SK-N-SH (cell line): ENCODE measurements around the gene ADGRB2. TPM values are rescaled to one million over a fixed set of nuclear protein-coding genes. Genes with fewer than 3 reads are reported as not detected.

Source experiments
- CTCF ChIA-PET: fragments of 300-600, 350-600 bp; formaldehyde crosslinking; extraction: SDS; loops from one replicate; lab custom pipeline; 2021; lab: Yijun Ruan, JAX
- POLR2A ChIA-PET: fragments of 350-600 bp; sonication (Branson Sonifier 250); formaldehyde crosslinking; extraction: SDS; loops from one replicate; lab custom pipeline; 2020; ENCODE audit warnings: antibody characterized with exemption, inconsistent platforms; lab: Yijun Ruan, JAX
- DNase-seq: peaks from one replicate; pipeline ENCODE4 v3.0.0; 2012
- H2AFZ ChIP-seq: fragments of 200-600 bp; sonication (generic); 2 replicates; pipeline ENCODE4 v1.8.1; 2016; ENCODE audit warnings: antibody characterized with exemption, mild to moderate bottlenecking, low read depth
- H3F3A ChIP-seq: fragments of 200-600 bp; sonication (generic); replicated peaks from 2 replicates; pipeline ENCODE3; 2016; ENCODE audit warnings: antibody characterized with exemption, mild to moderate bottlenecking; ENCODE audit not compliant: insufficient read depth
- H3K27ac ChIP-seq, 2 experiments: fragments of 200-500 bp in 1 of 2; fragments of 200-600 bp in 1 of 2; sonication (Bioruptor generic) in 1 of 2; sonication (generic), shearing (Covaris generic) in 1 of 2; 2 replicates each; pipeline versions ENCODE4 v1.5.1 to v1.6.1; 2014 to 2016; ENCODE audit warnings: low read depth in 2 of 2, inconsistent platforms in 1 of 2, low read length in 1 of 2, mild to moderate bottlenecking in 1 of 2, mixed read lengths in 1 of 2
- H3K27me3 ChIP-seq: fragments of 200-600 bp; sonication (generic), shearing (Covaris generic); 2 replicates; pipeline ENCODE4 v1.6.1; 2016; ENCODE audit warnings: mixed run types; ENCODE audit not compliant: insufficient read depth
- H3K36me3 ChIP-seq, 2 experiments: fragments of 200-500 bp in 1 of 2; fragments of 200-600 bp in 1 of 2; sonication (Bioruptor generic) in 1 of 2; sonication (generic) in 1 of 2; replicated peaks in 1 of 2; 2 replicates each; pipeline versions ENCODE3 to v1.5.1; 2014 to 2016; ENCODE audit warnings: low read length in 1 of 2, mild to moderate bottlenecking in 1 of 2; ENCODE audit not compliant: insufficient read depth in 2 of 2, control insufficient read depth in 1 of 2
- H3K4me1 ChIP-seq, 2 experiments: fragments of 200-500 bp in 1 of 2; fragments of 200-600 bp in 1 of 2; sonication (Bioruptor generic) in 1 of 2; sonication (generic), shearing (Covaris generic) in 1 of 2; 2 replicates each; pipeline versions ENCODE4 v1.5.1 to v1.6.1; 2014 to 2016; ENCODE audit warnings: low read depth in 1 of 2, low read length in 1 of 2, mixed run types in 1 of 2; ENCODE audit not compliant: insufficient read depth in 2 of 2, control insufficient read depth in 1 of 2
- H3K4me2 ChIP-seq: fragments of 200-600 bp; sonication (generic), shearing (Covaris generic); 2 replicates; pipeline ENCODE4 v1.6.1; 2017; ENCODE audit warnings: mixed run types
- H3K4me3 ChIP-seq, 2 experiments: fragments of 200-500 bp in 1 of 2; fragments of 200-600 bp in 1 of 2; sonication (Bioruptor generic) in 1 of 2; sonication (generic), shearing (Covaris generic) in 1 of 2; 2 replicates each; pipeline versions ENCODE4 v1.5.1 to v1.8.1; 2014 to 2016; ENCODE audit warnings: low read depth in 2 of 2, inconsistent platforms in 1 of 2, low read length in 1 of 2, mild to moderate bottlenecking in 1 of 2, mixed read lengths in 1 of 2, moderate library complexity in 1 of 2
- H3K79me2 ChIP-seq: fragments of 200-600 bp; sonication (generic); 2 replicates; pipeline ENCODE4 v1.8.1; 2017; ENCODE audit warnings: mild to moderate bottlenecking; ENCODE audit not compliant: insufficient read depth
- H3K9ac ChIP-seq: fragments of 200-600 bp; sonication (generic); 2 replicates; pipeline ENCODE4 v1.6.1; 2017; ENCODE audit warnings: mixed run types
- H3K9me2 ChIP-seq: fragments of 200-600 bp; sonication (generic); 2 replicates; pipeline ENCODE4 v1.6.1; 2017; ENCODE audit warnings: mixed run types
- H3K9me3 ChIP-seq: fragments of 200-600 bp; sonication (generic); 2 replicates; pipeline ENCODE4 v1.6.1; 2017; ENCODE audit warnings: mixed run types, mild to moderate bottlenecking, moderate library complexity
- H4K20me1 ChIP-seq: fragments of 200-600 bp; sonication (generic); 2 replicates; pipeline ENCODE4 v1.6.1; 2017; ENCODE audit warnings: mild to moderate bottlenecking, mixed run types; ENCODE audit not compliant: insufficient read depth
- CHD2 ChIP-seq: fragments of 150-350 bp; IDR thresholded peaks from 2 replicates; pipeline ENCODE4 v1.6.1; 2018; ENCODE audit warnings: low read length; ENCODE audit not compliant: partially characterized antibody
- ELF1 ChIP-seq: IDR thresholded peaks from 2 replicates; pipeline ENCODE4 v1.4.0; 2012
- EZH2phosphoT487 ChIP-seq: fragments of 200-600 bp; sonication (generic); IDR thresholded peaks from 2 replicates; pipeline ENCODE4 v1.6.1; 2017; ENCODE audit warnings: low read depth, mixed run types, mild to moderate bottlenecking, antibody characterized with exemption, moderate library complexity, borderline replicate concordance
- FOSL2 ChIP-seq: IDR thresholded peaks from 2 replicates; pipeline ENCODE4 v1.4.0; 2012; ENCODE audit warnings: low read depth, mild to moderate bottlenecking, moderate library complexity, borderline replicate concordance
- FOXJ3 ChIP-seq: sonication (generic); formaldehyde crosslinking; IDR thresholded peaks from 2 replicates; pipeline ENCODE4 v1.5.1; 2020; ENCODE audit warnings: mild to moderate bottlenecking, missing genetic modification reagents
- FOXM1 ChIP-seq: IDR thresholded peaks from 2 replicates; pipeline ENCODE4 v1.4.0; 2012; ENCODE audit warnings: low read depth, mild to moderate bottlenecking
- GABPA ChIP-seq: IDR thresholded peaks from 2 replicates; pipeline ENCODE4 v1.4.0; 2012; ENCODE audit warnings: low read depth, mild to moderate bottlenecking
- GATA2 ChIP-seq: sonication (generic); formaldehyde crosslinking; IDR thresholded peaks from 2 replicates; pipeline ENCODE4 v1.5.0; 2020; ENCODE audit warnings: mild to moderate bottlenecking, missing genetic modification reagents
- IRF3 ChIP-seq: fragments of 150-350 bp; IDR thresholded peaks from 2 replicates; pipeline ENCODE4 v1.6.1; 2016; ENCODE audit warnings: mild to moderate bottlenecking, low read depth, low read length
- JUND ChIP-seq: IDR thresholded peaks from 2 replicates; pipeline ENCODE4 v1.4.0; 2012
- MXI1 ChIP-seq: IDR thresholded peaks from 2 replicates; pipeline ENCODE4 v1.6.1; 2012; ENCODE audit warnings: mild to moderate bottlenecking, low read depth, low read length, improper control_type of control experiment
- NRF1 ChIP-seq: IDR thresholded peaks from 2 replicates; pipeline ENCODE4 v1.6.1; 2012; ENCODE audit warnings: low read depth, mild to moderate bottlenecking, low read length
- RCOR1 ChIP-seq: fragments of 150-350 bp; IDR thresholded peaks from 2 replicates; pipeline ENCODE4 v1.6.1; 2017; ENCODE audit warnings: antibody characterized with exemption, low read length
- RXRA ChIP-seq: IDR thresholded peaks from 2 replicates; pipeline ENCODE4 v1.4.0; 2012; ENCODE audit warnings: low read depth, mild to moderate bottlenecking, borderline replicate concordance
- SMC3 ChIP-seq: IDR thresholded peaks from 2 replicates; pipeline ENCODE4 v1.6.1; 2012; ENCODE audit warnings: low read depth, low read length, improper control_type of control experiment
- TEAD4 ChIP-seq: IDR thresholded peaks from 2 replicates; pipeline ENCODE4 v1.4.0; 2012; ENCODE audit warnings: mild to moderate bottlenecking, borderline replicate concordance; ENCODE audit not compliant: insufficient read depth
- USF2 ChIP-seq: fragments of 150-350 bp; IDR thresholded peaks from 2 replicates; pipeline ENCODE4 v1.6.1; 2017; ENCODE audit warnings: antibody characterized with exemption, low read length, low read depth, borderline replicate concordance
- WGBS: methylation state at CpG from one replicate; pipeline ENCODE4 v1.1.6; 2017; ENCODE audit warnings: low lambda C conversion rate; 5-methylcytosine and 5-hydroxymethylcytosine counted together
- polyA plus RNA-seq, 3 experiments: library from polyadenylated mRNA; depleted of rRNA; stranded (reverse); fragments of >200 nt; gene quantifications; 2 replicates each; pipeline ENCODE4 v1.2.3, GENCODE V29; 2012
- TF ChIP-seq, protein P1 (sequence below): IDR thresholded peaks from 2 replicates; pipeline ENCODE4 v1.4.0; 2012; ENCODE audit warnings: low read depth
- TF ChIP-seq, protein P2 (sequence below): IDR thresholded peaks from 2 replicates; pipeline ENCODE4 v1.4.0; 2012; ENCODE audit warnings: low read depth, borderline replicate concordance
- TF ChIP-seq, protein P3 (sequence below): fragments of 200-600 bp; sonication (generic); IDR thresholded peaks from 2 replicates; pipeline ENCODE4 v1.6.1; 2017; ENCODE audit warnings: antibody characterized with exemption, mild to moderate bottlenecking, moderate library complexity
- TF ChIP-seq, protein P4 (sequence below): IDR thresholded peaks from 2 replicates; pipeline ENCODE4 v1.6.1; 2012; ENCODE audit warnings: mild to moderate bottlenecking, low read depth, low read length, moderate library complexity

The ADGRB2 gene
- polyA plus RNA-seq, 1 of the 3 experiments (the other 2 are of a cell fraction): 13.0 TPM

GRCh38 chr1:31762726-31763670, 1.1 kb downstream of the ADGRB2 start:
- POLR2A ChIA-PET: interaction anchor here (0.9 to 6.5 kb wide), 7 partner anchors 9 to 118 kb away, joined by 3 to 58 read pairs (median 4); partner anchors contain the start of gene PEF1
- DNase-seq: peak; percentile 97
- WGBS: 2% methylated on average over 28 of the region's 60 CpGs
- TF ChIP-seq MXI1: peak; percentile 73
- TF ChIP-seq CHD2: peak; percentile 67
- TF ChIP-seq, protein P1, sequence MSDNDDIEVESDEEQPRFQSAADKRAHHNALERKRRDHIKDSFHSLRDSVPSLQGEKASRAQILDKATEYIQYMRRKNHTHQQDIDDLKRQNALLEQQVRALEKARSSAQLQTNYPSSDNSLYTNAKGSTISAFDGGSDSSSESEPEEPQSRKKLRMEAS: no peak; the same call in 1 of the 2 replicates
- TF ChIP-seq USF2: no peak
- TF ChIP-seq NRF1: no peak
- peak; percentile 72; the same call in 1 of the 2 replicates for TF ChIP-seq SMC3
- no peak for TF ChIP-seq FOSL2
- TF ChIP-seq GATA2 (CRISPR knock-in tag): no peak
- no peak for TF ChIP-seq RCOR1
- TF ChIP-seq, protein P2, sequence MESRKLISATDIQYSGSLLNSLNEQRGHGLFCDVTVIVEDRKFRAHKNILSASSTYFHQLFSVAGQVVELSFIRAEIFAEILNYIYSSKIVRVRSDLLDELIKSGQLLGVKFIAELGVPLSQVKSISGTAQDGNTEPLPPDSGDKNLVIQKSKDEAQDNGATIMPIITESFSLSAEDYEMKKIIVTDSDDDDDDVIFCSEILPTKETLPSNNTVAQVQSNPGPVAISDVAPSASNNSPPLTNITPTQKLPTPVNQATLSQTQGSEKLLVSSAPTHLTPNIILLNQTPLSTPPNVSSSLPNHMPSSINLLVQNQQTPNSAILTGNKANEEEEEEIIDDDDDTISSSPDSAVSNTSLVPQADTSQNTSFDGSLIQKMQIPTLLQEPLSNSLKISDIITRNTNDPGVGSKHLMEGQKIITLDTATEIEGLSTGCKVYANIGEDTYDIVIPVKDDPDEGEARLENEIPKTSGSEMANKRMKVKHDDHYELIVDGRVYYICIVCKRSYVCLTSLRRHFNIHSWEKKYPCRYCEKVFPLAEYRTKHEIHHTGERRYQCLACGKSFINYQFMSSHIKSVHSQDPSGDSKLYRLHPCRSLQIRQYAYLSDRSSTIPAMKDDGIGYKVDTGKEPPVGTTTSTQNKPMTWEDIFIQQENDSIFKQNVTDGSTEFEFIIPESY: no peak
- no peak for TF ChIP-seq EZH2phosphoT487
- no peak for TF ChIP-seq ELF1
- TF ChIP-seq TEAD4: no peak
- TF ChIP-seq, protein P3, sequence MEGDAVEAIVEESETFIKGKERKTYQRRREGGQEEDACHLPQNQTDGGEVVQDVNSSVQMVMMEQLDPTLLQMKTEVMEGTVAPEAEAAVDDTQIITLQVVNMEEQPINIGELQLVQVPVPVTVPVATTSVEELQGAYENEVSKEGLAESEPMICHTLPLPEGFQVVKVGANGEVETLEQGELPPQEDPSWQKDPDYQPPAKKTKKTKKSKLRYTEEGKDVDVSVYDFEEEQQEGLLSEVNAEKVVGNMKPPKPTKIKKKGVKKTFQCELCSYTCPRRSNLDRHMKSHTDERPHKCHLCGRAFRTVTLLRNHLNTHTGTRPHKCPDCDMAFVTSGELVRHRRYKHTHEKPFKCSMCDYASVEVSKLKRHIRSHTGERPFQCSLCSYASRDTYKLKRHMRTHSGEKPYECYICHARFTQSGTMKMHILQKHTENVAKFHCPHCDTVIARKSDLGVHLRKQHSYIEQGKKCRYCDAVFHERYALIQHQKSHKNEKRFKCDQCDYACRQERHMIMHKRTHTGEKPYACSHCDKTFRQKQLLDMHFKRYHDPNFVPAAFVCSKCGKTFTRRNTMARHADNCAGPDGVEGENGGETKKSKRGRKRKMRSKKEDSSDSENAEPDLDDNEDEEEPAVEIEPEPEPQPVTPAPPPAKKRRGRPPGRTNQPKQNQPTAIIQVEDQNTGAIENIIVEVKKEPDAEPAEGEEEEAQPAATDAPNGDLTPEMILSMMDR: peak; percentile 62
- TF ChIP-seq FOXM1: no peak
- TF ChIP-seq, protein P4, sequence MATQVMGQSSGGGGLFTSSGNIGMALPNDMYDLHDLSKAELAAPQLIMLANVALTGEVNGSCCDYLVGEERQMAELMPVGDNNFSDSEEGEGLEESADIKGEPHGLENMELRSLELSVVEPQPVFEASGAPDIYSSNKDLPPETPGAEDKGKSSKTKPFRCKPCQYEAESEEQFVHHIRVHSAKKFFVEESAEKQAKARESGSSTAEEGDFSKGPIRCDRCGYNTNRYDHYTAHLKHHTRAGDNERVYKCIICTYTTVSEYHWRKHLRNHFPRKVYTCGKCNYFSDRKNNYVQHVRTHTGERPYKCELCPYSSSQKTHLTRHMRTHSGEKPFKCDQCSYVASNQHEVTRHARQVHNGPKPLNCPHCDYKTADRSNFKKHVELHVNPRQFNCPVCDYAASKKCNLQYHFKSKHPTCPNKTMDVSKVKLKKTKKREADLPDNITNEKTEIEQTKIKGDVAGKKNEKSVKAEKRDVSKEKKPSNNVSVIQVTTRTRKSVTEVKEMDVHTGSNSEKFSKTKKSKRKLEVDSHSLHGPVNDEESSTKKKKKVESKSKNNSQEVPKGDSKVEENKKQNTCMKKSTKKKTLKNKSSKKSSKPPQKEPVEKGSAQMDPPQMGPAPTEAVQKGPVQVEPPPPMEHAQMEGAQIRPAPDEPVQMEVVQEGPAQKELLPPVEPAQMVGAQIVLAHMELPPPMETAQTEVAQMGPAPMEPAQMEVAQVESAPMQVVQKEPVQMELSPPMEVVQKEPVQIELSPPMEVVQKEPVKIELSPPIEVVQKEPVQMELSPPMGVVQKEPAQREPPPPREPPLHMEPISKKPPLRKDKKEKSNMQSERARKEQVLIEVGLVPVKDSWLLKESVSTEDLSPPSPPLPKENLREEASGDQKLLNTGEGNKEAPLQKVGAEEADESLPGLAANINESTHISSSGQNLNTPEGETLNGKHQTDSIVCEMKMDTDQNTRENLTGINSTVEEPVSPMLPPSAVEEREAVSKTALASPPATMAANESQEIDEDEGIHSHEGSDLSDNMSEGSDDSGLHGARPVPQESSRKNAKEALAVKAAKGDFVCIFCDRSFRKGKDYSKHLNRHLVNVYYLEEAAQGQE: no peak
- TF ChIP-seq FOXJ3 (CRISPR knock-in tag): no peak
- no peak for TF ChIP-seq RXRA
- TF ChIP-seq IRF3: no peak
- no peak for TF ChIP-seq GABPA
- no peak for TF ChIP-seq JUND

More at GRCh38 chr1:31762726-31763670, 1.1 kb downstream of the ADGRB2 start:
- H3K4me3 ChIP-seq: peak overlapping the region; percentile 74 to 75
- peaks cover 8% of the 10 kb centered on the region; the same call in 1 of the 2 replicates for H4K20me1 ChIP-seq
- H3K27me3 ChIP-seq: no peaks in the 10 kb centered on the region
- peak overlapping the region; percentile 91 for H2AFZ ChIP-seq
- H3K79me2 ChIP-seq: peaks cover 14% of the 10 kb centered on the region; the same call in 1 of the 2 replicates
- no peaks in the 10 kb centered on the region for H3K36me3 ChIP-seq
- peak overlapping the region in 1 of 2 experiments; percentile 85; a peak in 2 of 4 replicates for H3K27ac ChIP-seq
- peaks cover 27 to 66% of the 10 kb centered on the region in 2 experiments for H3K4me1 ChIP-seq
- peaks cover 5% of the 10 kb centered on the region for H3F3A ChIP-seq
- H3K4me2 ChIP-seq: peak overlapping the region; percentile 99
- no peaks in the 10 kb centered on the region for H3K9me2 ChIP-seq
- CTCF ChIA-PET: interaction anchor here (0.6 to 25.0 kb wide), 32 partner anchors 10 to 310 kb away, joined by 3 to 707 read pairs (median 5); partner anchors contain the start of genes COL16A1, PTP4A2 and TMEM39B
- H3K9ac ChIP-seq: peak overlapping the region; percentile 56
- H3K9me3 ChIP-seq: no peaks in the 10 kb centered on the region
